ENCODE data around the gene STYXL2.

The STYXL2 gene

GRCh38 chr1:167137793-167138510 lies 44.1 kb downstream of the STYXL2 start:
- no peak for DNase-seq

DNA sequence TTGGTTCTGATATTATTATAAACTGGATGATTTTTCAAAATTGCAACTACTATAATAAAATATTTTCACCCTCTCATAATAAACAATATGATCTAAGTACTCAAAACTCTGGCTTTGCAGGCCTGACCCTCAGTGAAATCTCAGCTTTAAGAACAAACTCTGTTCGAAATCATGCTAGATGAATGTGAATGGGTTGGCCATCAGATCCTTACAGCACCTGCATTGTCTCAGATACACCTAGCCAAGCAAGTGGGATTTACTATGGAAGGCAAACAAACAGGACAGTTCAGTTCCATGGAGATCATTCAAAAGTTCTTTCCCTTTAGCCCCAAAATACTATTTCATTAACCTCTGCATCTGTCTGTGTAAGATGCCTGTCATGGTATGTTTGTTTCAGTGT lies 44.8 kb downstream of the STYXL2 start:
- no peak for DNase-seq

- no peak for DNase-seq
These were observed 48.1 kb downstream of the STYXL2 start for GRCh38 chr1:167141963-167142362.

All from right forelimb (tissue), 1 donor.